ENCODE measurements around the gene TTC23L.

The TTC23L gene

GRCh38 chr5:34930462-34930844, 91.5 kb downstream of the TTC23L start:
- H3K9ac ChIP-seq (ENCODE audit: low read length in 2 of 2): peak overlapping the region; percentile 81 to 83
- no peaks in the 10 kb centered on the region for H3K27me3 ChIP-seq (ENCODE audit: control insufficient read depth in 1 of 2, insufficient read depth in 2 of 2, low read length in 2 of 2)

GRCh38 chr5:34930870-34931269, 91.9 kb downstream of the TTC23L start:
- Histone ChIP-seq H3K4me3 (ENCODE audit: low read length in 2 of 2) (peak overlapping the region; percentile 74 to 87), H3K27ac (ENCODE audit: low read length) (peak overlapping the region; percentile 90), H3K9ac (ENCODE audit: low read length in 2 of 2) (peak overlapping the region; percentile 81 to 83)

More at GRCh38 chr5:34930462-34930844, 91.5 kb downstream of the TTC23L start:
- peak overlapping the region; percentile 90 for H3K27ac ChIP-seq (ENCODE audit: low read length)
- peaks cover under 1 to 3% of the 10 kb centered on the region in 2 donors for H3K36me3 ChIP-seq (ENCODE audit: control insufficient read depth in 2 of 2, insufficient read depth in 2 of 2, low read length in 2 of 2)
- no peaks in the 10 kb centered on the region for H3K9me3 ChIP-seq (ENCODE audit: control insufficient read depth in 2 of 2, low read length in 2 of 2)
- peak overlapping the region; percentile 74 to 87 for H3K4me3 ChIP-seq (ENCODE audit: low read length in 2 of 2)
- H3K4me1 ChIP-seq (ENCODE audit: control insufficient read depth, insufficient read depth, low read length): peaks cover 5% of the 10 kb centered on the region

DNA sequence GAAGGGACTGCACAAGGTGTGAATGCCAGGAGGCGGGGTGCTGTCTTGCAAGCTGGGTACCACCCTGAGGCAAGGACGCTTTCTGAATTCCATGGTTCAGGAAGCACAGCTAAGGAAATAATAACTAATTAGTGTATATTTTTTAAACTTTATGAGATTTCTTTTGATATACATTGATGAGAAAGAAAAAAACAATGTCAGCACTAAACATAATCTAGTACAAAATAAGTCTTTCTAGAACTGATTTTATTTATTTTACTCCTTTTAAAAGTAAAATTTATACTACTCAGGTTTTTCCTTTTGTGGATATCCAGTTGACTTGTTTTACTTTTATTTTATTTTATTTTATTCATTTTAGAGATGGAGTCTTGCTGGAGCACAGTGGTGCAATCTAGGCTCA, 94.0 kb downstream of the TTC23L start:
- H3K36me3 ChIP-seq (ENCODE audit: control insufficient read depth in 2 of 2, insufficient read depth in 2 of 2, low read length in 2 of 2): peaks cover 9 to 12% of the 10 kb centered on the region in 2 donors
- H3K9me3 ChIP-seq (ENCODE audit: control insufficient read depth in 2 of 2, low read length in 2 of 2): no peaks in the 10 kb centered on the region
- H3K27ac ChIP-seq (ENCODE audit: low read length): no peak overlapping the region
- no peak overlapping the region for H3K4me3 ChIP-seq (ENCODE audit: low read length in 2 of 2)
- no peaks in the 10 kb centered on the region for H3K27me3 ChIP-seq (ENCODE audit: control insufficient read depth in 1 of 2, insufficient read depth in 2 of 2, low read length in 2 of 2)
- H3K4me1 ChIP-seq (ENCODE audit: control insufficient read depth, insufficient read depth, low read length): peaks cover 5% of the 10 kb centered on the region
- H3K9ac ChIP-seq (ENCODE audit: low read length in 2 of 2): no peak overlapping the region

More at GRCh38 chr5:34930870-34931269, 91.9 kb downstream of the TTC23L start:
- no peaks in the 10 kb centered on the region for H3K9me3 ChIP-seq (ENCODE audit: control insufficient read depth in 2 of 2, low read length in 2 of 2)
- H3K27me3 ChIP-seq (ENCODE audit: control insufficient read depth in 1 of 2, insufficient read depth in 2 of 2, low read length in 2 of 2): no peaks in the 10 kb centered on the region
- peaks cover 5% of the 10 kb centered on the region for H3K4me1 ChIP-seq (ENCODE audit: control insufficient read depth, insufficient read depth, low read length)
- peaks cover 0 to 3% of the 10 kb centered on the region in 2 donors for H3K36me3 ChIP-seq (ENCODE audit: control insufficient read depth in 2 of 2, insufficient read depth in 2 of 2, low read length in 2 of 2)

- H3K4me1 ChIP-seq (ENCODE audit: control insufficient read depth, insufficient read depth, low read length): no peaks in the 10 kb centered on the region
- no peaks in the 10 kb centered on the region for H3K9me3 ChIP-seq (ENCODE audit: control insufficient read depth in 2 of 2, low read length in 2 of 2)
- H3K36me3 ChIP-seq (ENCODE audit: control insufficient read depth in 2 of 2, insufficient read depth in 2 of 2, low read length in 2 of 2): peaks cover 25 to 29% of the 10 kb centered on the region in 2 donors
- no peak overlapping the region for H3K4me3 ChIP-seq (ENCODE audit: low read length in 2 of 2)
- no peaks in the 10 kb centered on the region for H3K27me3 ChIP-seq (ENCODE audit: control insufficient read depth in 1 of 2, insufficient read depth in 2 of 2, low read length in 2 of 2)
- no peak overlapping the region for H3K27ac ChIP-seq (ENCODE audit: low read length)
- no peak overlapping the region for H3K9ac ChIP-seq (ENCODE audit: low read length in 2 of 2)
Observed at GRCh38 chr5:34941936-34942335, 103.0 kb downstream of the TTC23L start.

- no peak overlapping the region for H3K4me3 ChIP-seq (ENCODE audit: low read length in 2 of 2)
- no peak overlapping the region for H3K27ac ChIP-seq (ENCODE audit: low read length)
- H3K36me3 ChIP-seq (ENCODE audit: control insufficient read depth in 2 of 2, insufficient read depth in 2 of 2, low read length in 2 of 2): peaks cover 10 to 18% of the 10 kb centered on the region in 2 donors
- no peaks in the 10 kb centered on the region for H3K27me3 ChIP-seq (ENCODE audit: control insufficient read depth in 1 of 2, insufficient read depth in 2 of 2, low read length in 2 of 2)
- no peaks in the 10 kb centered on the region for H3K9me3 ChIP-seq (ENCODE audit: control insufficient read depth in 2 of 2, low read length in 2 of 2)
- H3K4me1 ChIP-seq (ENCODE audit: control insufficient read depth, insufficient read depth, low read length): no peaks in the 10 kb centered on the region
- no peak overlapping the region for H3K9ac ChIP-seq (ENCODE audit: low read length in 2 of 2)
Observed at GRCh38 chr5:34944044-34944443, 105.1 kb downstream of the TTC23L start.

- H3K4me1 ChIP-seq (ENCODE audit: control insufficient read depth, insufficient read depth, low read length): no peaks in the 10 kb centered on the region
- no peak overlapping the region for H3K27ac ChIP-seq (ENCODE audit: low read length)
- peaks cover 10 to 23% of the 10 kb centered on the region in 2 donors for H3K36me3 ChIP-seq (ENCODE audit: control insufficient read depth in 2 of 2, insufficient read depth in 2 of 2, low read length in 2 of 2)
- no peak overlapping the region for H3K9ac ChIP-seq (ENCODE audit: low read length in 2 of 2)
- no peaks in the 10 kb centered on the region for H3K9me3 ChIP-seq (ENCODE audit: control insufficient read depth in 2 of 2, low read length in 2 of 2)
- H3K4me3 ChIP-seq (ENCODE audit: low read length in 2 of 2): no peak overlapping the region
- H3K27me3 ChIP-seq (ENCODE audit: control insufficient read depth in 1 of 2, insufficient read depth in 2 of 2, low read length in 2 of 2): no peaks in the 10 kb centered on the region
Observed at GRCh38 chr5:34944460-34945047, 105.6 kb downstream of the TTC23L start.
